Epithelial cell of esophagus (primary cell): ENCODE results near the gene CXCR3.
"Not testable (repeated sequence)": the region's sequence is repeated elsewhere in the genome, so short reads cannot be mapped to it uniquely, and the experiment has no call there.

ENCODE experiments used
- DNase-seq: peaks from one replicate; pipeline ENCODE4 v3.0.0; 2010; ENCODE audit warnings: low read depth
- H3K4me3 ChIP-seq: 2 replicates; pipeline ENCODE4 v1.5.1; 2011; ENCODE audit warnings: mild to moderate bottlenecking, low read length, control low read depth
- TF ChIP-seq, protein P1 (sequence below): IDR thresholded peaks from 2 replicates; pipeline ENCODE4 v1.5.1; 2011; ENCODE audit warnings: low read depth, mild to moderate bottlenecking, low read length, control low read depth, inconsistent platforms; ENCODE audit not compliant: insufficient read depth; ENCODE audit errors: missing control alignments

The CXCR3 gene

DNA sequence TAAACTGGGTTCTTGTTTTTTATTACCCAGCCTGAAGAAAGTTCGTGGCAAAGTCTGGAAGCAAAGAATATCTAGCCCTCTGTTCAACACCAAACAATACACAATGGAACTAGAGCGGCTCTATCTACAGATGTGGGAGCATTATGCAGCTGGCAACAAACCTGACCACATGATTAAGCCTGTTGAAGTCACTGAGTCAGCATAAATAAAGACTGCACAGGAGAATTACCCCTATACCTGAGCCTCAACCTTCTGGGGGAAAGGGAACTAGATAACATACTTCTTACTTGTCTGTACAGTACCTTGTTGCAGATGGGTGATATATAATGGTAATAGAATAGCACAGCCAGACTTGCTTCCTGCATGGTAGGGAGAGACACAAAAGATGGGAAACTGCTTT, 44.7 kb downstream of the CXCR3 start:
- DNase-seq, result no peak
- TF ChIP-seq, protein P1, sequence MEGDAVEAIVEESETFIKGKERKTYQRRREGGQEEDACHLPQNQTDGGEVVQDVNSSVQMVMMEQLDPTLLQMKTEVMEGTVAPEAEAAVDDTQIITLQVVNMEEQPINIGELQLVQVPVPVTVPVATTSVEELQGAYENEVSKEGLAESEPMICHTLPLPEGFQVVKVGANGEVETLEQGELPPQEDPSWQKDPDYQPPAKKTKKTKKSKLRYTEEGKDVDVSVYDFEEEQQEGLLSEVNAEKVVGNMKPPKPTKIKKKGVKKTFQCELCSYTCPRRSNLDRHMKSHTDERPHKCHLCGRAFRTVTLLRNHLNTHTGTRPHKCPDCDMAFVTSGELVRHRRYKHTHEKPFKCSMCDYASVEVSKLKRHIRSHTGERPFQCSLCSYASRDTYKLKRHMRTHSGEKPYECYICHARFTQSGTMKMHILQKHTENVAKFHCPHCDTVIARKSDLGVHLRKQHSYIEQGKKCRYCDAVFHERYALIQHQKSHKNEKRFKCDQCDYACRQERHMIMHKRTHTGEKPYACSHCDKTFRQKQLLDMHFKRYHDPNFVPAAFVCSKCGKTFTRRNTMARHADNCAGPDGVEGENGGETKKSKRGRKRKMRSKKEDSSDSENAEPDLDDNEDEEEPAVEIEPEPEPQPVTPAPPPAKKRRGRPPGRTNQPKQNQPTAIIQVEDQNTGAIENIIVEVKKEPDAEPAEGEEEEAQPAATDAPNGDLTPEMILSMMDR, result no peak

DNA sequence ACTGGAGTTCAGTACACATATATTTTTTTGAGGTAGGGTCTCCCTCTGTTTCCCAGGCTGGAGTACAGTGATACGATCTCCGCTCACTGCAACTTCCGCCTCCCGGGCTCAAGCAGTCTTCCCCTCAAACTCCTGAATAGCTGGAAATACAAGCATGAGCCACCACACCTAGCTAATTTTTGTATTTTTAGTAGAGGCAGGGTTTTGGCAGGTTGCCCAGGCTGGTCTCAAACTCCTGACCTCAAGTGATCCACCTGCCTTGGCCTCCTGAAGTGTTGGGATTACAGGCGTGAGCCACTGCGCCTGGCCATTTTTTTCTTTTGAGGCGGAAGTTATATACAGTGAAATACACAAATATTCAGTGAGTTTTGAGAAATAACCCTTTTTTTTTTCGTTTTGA, 46.9 kb downstream of the CXCR3 start:
- not testable (repeated sequence) for DNase-seq

More for the DNA sequence above, 44.7 kb downstream of the CXCR3 start:
- H3K4me3 ChIP-seq, result no peak overlapping the region

More for the DNA sequence above, 46.9 kb downstream of the CXCR3 start:
- not testable (repeated sequence) for H3K4me3 ChIP-seq
